ENCODE measurements around the gene ABCA2.

ABCA2 gene

DNA sequence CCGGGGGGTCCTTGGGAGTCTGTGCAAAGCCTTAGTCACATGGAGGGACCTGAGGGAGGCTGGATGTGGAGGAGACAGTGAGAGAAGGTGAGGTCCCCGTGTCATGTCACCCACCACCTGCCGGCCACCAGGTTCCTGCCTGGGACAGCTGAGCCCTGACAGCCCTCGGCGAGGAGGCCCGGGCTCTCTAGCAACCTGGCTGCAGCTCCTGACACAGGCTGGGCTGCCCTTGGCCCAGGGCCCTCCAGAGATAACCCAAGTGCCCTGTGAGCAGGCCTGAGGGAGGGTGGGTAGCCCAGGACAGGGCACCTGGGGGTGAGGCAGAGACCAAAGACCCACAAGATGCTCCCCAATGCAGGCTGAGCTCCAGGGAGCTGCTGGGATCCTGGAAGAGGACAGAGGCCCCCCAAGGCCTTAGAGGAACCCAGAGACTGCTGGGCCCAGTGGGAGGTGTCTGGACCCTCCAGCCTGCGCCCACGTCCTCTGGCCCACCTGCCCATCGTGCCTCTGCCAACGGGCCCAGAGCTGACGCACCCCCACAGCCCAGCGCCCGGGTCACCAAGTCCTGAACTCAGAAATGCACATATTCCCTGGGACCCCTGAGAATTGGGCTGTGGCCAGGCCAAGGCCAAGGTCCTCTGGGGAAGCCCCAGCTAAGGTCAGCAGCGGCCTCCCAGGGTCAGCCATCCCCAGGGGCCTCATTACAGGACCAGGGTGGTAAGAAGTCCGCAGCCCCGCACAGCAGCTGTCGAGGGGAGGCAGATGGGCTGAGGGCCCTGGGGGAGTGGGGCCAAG lies 59.5 kb downstream of the ABCA2 start:
- peaks cover 5% of the 10 kb centered on the region for H3K4me1 Mint-ChIP-seq

DNA sequence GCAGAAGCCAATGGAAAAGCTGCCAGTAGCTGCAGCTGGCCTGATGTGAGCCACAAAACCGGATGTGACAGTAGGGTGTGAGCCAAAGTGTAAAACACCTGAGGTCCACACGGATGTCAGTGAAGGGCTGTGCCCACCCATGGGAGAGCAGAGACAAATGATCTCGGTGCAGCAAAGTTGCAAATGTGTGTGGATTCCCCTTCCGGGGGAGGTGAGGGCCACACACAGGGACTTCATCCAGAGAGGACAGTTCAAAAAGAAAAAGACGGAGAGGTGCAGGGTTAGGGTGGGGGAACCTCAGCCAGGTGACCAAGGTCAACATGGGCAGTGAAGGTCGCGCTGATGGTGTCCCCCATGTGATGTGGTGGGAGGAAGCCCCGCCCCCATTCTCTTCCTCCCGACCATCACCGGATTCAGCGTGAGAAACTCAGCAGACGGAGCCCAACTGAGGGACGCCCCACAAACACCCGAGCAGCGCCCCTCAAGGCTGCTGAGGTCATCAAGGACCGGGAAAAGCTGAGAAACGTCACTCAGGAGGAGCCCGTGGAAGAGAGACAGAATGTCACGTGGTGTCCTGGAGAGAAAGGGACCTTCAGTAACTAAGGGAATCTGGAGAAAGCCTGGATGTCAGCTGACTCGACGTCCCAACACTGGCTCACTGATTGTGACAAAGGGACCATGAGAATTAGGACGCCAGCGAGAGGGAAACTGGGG lies 62.1 kb downstream of the ABCA2 start:
- Mint-ChIP-seq H3K4me1 (peaks cover 10% of the 10 kb centered on the region), H3K9me3 (no peaks in the 10 kb centered on the region), H3K36me3 (ENCODE audit: low read depth) (no peaks in the 10 kb centered on the region), H3K27ac (no peak overlapping the region), H3K4me3 (no peak overlapping the region), H3K27me3 (ENCODE audit: low read depth) (peaks cover 6% of the 10 kb centered on the region)
- TF ChIP-seq, protein P1, sequence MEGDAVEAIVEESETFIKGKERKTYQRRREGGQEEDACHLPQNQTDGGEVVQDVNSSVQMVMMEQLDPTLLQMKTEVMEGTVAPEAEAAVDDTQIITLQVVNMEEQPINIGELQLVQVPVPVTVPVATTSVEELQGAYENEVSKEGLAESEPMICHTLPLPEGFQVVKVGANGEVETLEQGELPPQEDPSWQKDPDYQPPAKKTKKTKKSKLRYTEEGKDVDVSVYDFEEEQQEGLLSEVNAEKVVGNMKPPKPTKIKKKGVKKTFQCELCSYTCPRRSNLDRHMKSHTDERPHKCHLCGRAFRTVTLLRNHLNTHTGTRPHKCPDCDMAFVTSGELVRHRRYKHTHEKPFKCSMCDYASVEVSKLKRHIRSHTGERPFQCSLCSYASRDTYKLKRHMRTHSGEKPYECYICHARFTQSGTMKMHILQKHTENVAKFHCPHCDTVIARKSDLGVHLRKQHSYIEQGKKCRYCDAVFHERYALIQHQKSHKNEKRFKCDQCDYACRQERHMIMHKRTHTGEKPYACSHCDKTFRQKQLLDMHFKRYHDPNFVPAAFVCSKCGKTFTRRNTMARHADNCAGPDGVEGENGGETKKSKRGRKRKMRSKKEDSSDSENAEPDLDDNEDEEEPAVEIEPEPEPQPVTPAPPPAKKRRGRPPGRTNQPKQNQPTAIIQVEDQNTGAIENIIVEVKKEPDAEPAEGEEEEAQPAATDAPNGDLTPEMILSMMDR (IDR thresholded peaks at IDR 0.05; ENCODE audit: unreplicated experiment in 3 of 3), result no peak

More for the DNA sequence above, 59.5 kb downstream of the ABCA2 start:
- no peak overlapping the region for H3K27ac Mint-ChIP-seq
- H3K9me3 Mint-ChIP-seq, result no peaks in the 10 kb centered on the region
- H3K4me3 Mint-ChIP-seq, result no peak overlapping the region
- H3K36me3 Mint-ChIP-seq (ENCODE audit: low read depth), result no peaks in the 10 kb centered on the region
- peaks cover 6% of the 10 kb centered on the region for H3K27me3 Mint-ChIP-seq (ENCODE audit: low read depth)
- TF ChIP-seq, protein P1 (IDR thresholded peaks at IDR 0.05; ENCODE audit: unreplicated experiment in 3 of 3), result no peak

DNA sequence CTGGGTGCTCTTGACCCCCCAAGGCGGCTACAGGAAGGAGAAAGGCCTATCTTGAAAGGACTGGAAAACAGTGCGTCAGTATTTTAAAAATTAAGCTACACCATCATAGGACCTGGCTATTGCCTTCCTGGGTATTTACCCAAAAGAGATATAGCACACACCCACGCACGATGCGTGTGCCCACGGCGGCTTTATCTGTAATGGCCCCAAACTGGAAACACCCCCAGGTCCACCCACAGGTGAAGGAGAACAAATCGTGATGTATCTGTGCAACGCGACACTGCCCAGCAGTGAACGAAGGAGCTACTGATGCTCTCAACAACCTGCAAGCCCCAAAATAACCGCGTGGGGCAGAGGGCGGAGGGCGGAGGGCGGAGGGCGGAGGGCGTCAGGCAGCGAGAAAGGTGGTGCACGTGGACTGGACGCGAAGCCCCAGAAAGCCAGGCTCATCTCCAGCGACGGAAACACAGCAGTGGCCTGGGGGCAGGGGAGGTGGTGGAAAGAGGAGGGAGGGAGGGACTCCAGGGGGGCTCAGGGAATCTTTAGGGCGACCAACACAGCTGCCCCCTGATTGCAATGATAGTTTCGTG lies 63.1 kb downstream of the ABCA2 start:
- no peaks in the 10 kb centered on the region for H3K9me3 Mint-ChIP-seq
- no peaks in the 10 kb centered on the region for H3K36me3 Mint-ChIP-seq (ENCODE audit: low read depth)
- TF ChIP-seq, protein P1 (IDR thresholded peaks at IDR 0.05; ENCODE audit: unreplicated experiment in 3 of 3), result no peak
- no peak overlapping the region for H3K4me3 Mint-ChIP-seq
- peaks cover 6% of the 10 kb centered on the region for H3K27me3 Mint-ChIP-seq (ENCODE audit: low read depth)
- H3K4me1 Mint-ChIP-seq, result peaks cover 10% of the 10 kb centered on the region
- H3K27ac Mint-ChIP-seq, result no peak overlapping the region

DNA sequence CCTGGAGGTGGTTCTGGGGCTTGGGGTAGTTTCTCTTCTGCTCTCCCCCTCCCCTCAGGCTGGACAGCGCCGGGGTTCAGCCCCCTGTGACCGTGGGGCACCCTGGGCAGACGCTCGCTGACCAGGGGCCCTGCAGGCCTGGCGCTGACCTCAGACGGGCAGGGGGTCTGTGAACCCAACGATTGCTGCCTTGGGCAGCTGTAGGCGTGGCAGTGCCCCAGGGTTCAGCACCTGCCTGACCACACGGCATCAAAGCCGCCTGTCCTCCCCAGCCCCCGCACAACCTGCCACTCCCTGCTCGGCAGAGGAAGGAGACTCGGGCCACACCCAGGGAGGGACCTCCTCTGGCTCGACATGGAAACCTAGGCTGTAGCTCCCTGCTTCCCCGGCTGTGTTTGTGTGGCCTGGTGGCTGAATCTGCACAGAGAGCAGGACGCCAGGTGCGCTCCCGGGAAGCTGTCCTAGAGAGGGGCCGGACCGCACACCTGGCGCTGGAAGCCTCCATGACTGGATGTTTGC lies 63.8 kb downstream of the ABCA2 start:
- H3K9me3 Mint-ChIP-seq, result no peaks in the 10 kb centered on the region
- H3K4me3 Mint-ChIP-seq, result no peak overlapping the region
- peaks cover 10% of the 10 kb centered on the region for H3K4me1 Mint-ChIP-seq
- peaks cover 6% of the 10 kb centered on the region for H3K27me3 Mint-ChIP-seq (ENCODE audit: low read depth)
- no peak overlapping the region for H3K27ac Mint-ChIP-seq
- H3K36me3 Mint-ChIP-seq (ENCODE audit: low read depth), result no peaks in the 10 kb centered on the region
- TF ChIP-seq, protein P1 (IDR thresholded peaks at IDR 0.05; ENCODE audit: unreplicated experiment in 3 of 3), result no peak

DNA sequence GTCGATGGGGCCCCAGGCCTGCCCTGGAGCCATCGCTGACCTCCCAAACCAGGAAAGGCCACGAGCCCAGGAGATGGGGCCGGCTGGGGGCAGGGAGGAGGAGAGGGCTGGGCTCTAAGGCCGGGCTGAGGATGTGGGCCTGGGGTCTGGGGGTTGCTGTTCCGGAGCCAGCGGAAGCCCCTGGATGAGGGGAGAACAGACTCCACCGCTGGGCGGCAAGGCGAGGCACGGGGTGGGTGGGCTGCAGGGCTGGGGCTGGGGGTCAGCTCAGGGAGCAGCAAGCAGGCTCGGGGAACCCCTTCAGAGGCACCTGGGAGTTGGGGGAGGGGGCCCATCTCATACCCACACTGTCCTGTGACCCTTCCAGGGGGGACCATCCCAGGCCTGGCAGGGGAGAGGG lies 64.3 kb downstream of the ABCA2 start:
- Mint-ChIP-seq H3K4me3 (no peak overlapping the region), H3K36me3 (ENCODE audit: low read depth) (no peaks in the 10 kb centered on the region), H3K27me3 (ENCODE audit: low read depth) (peaks cover 6% of the 10 kb centered on the region), H3K4me1 (peaks cover 10% of the 10 kb centered on the region), H3K27ac (no peak overlapping the region), H3K9me3 (no peaks in the 10 kb centered on the region)
- TF ChIP-seq, protein P1 (IDR thresholded peaks at IDR 0.05; ENCODE audit: unreplicated experiment in 3 of 3), result no peak

Measured in nephron (organoid).